Breast epithelium (tissue), 4 donors: ENCODE data around the gene TNFRSF1A. TPM values are rescaled to one million over a fixed set of nuclear protein-coding genes. Genes with fewer than 3 reads are reported as not detected.

Source experiments
- DNase-seq, 2 donors: peaks; one replicate each; pipeline ENCODE4 v3.0.0-alpha.2; 2019; ENCODE audit warnings: low spot score in 2 of 2
- H3K27ac ChIP-seq, 2 donors: fragments of 200-600 bp; sonication (generic) in 1 of 2; one replicate each; pipeline ENCODE4 v1.5.1; 2016 to 2019; ENCODE audit warnings: mild to moderate bottlenecking in 1 of 2
- H3K27me3 ChIP-seq, 2 donors: fragments of 200-600 bp; sonication (generic) in 1 of 2; one replicate each; pipeline versions ENCODE4 v1.5.1 to v1.6.0; 2017 to 2019; ENCODE audit warnings: control low read depth in 1 of 2, mild to moderate bottlenecking in 1 of 2
- H3K36me3 ChIP-seq: fragments of 200-600 bp; one replicate; pipeline ENCODE4 v1.5.1; 2019
- H3K4me1 ChIP-seq, 2 donors: fragments of 200-600 bp; sonication (generic); one replicate each; pipeline ENCODE4 v1.5.1; 2016 to 2019; ENCODE audit warnings: control low read depth in 1 of 2
- H3K4me3 ChIP-seq, 3 donors: fragments of 200-600 bp; sonication (generic); 1 replicate in 2 of 3; 2 replicates in 1 of 3; pipeline ENCODE4 v1.5.1; 2016 to 2019; ENCODE audit warnings: mild to moderate bottlenecking in 3 of 3, moderate library complexity in 2 of 3
- H3K9me3 ChIP-seq, 2 donors: fragments of 200-600 bp; sonication (generic) in 1 of 2; one replicate each; pipeline ENCODE4 v1.5.1; 2016 to 2019; ENCODE audit warnings: control low read depth in 1 of 2
- POLR2A ChIP-seq: fragments of 450-650 bp; IDR thresholded peaks from one replicate; pipeline ENCODE4 v1.6.1; 2016; ENCODE audit warnings: antibody characterized with exemption, mild to moderate bottlenecking, moderate library complexity
- POLR2AphosphoS5 ChIP-seq, 3 donors: sonication (generic); formaldehyde crosslinking; IDR thresholded peaks; one replicate each; pipeline ENCODE4 v1.6.1; 2017; ENCODE audit warnings: antibody characterized with exemption in 3 of 3
- intact Hi-C: fragments of 100-400 bp; cut with DNase I; formaldehyde crosslinking; loops from one replicate; pipeline ENCODE4 v1.15.1; 2023; ENCODE audit warnings: low total_unique reads
- total RNA-seq, 3 donors: library from RNA; depleted of rRNA; stranded (reverse); fragments of >200 nt; gene quantifications; one replicate each; pipeline ENCODE4 v1.1.0, GENCODE V29; 2016
- TF ChIP-seq, protein P1 (sequence below), 3 donors: fragments of 450-650 bp; IDR thresholded peaks; one replicate each; pipeline ENCODE4 v1.5.1; 2016 to 2017; ENCODE audit warnings: antibody characterized with exemption in 3 of 3, mild to moderate bottlenecking in 3 of 3, moderate library complexity in 3 of 3

The TNFRSF1A gene
- total RNA-seq, 3 donors from 2014 or later: 232 to 256 (median 238) TPM

- intact Hi-C loops: no loop called here
- peak overlapping the region; percentile 33 to 70 for H3K27ac ChIP-seq
- peaks cover 0 to 7% of the 10 kb centered on the region in 2 donors for H3K4me1 ChIP-seq
- DNase-seq: no peak
- H3K9me3 ChIP-seq: no peaks in the 10 kb centered on the region
- H3K27me3 ChIP-seq: no peaks in the 10 kb centered on the region
- H3K36me3 ChIP-seq: no peaks in the 10 kb centered on the region
- TF ChIP-seq, protein P1, sequence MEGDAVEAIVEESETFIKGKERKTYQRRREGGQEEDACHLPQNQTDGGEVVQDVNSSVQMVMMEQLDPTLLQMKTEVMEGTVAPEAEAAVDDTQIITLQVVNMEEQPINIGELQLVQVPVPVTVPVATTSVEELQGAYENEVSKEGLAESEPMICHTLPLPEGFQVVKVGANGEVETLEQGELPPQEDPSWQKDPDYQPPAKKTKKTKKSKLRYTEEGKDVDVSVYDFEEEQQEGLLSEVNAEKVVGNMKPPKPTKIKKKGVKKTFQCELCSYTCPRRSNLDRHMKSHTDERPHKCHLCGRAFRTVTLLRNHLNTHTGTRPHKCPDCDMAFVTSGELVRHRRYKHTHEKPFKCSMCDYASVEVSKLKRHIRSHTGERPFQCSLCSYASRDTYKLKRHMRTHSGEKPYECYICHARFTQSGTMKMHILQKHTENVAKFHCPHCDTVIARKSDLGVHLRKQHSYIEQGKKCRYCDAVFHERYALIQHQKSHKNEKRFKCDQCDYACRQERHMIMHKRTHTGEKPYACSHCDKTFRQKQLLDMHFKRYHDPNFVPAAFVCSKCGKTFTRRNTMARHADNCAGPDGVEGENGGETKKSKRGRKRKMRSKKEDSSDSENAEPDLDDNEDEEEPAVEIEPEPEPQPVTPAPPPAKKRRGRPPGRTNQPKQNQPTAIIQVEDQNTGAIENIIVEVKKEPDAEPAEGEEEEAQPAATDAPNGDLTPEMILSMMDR (IDR thresholded peaks at IDR 0.05): no peak
- TF ChIP-seq POLR2A (no peak), POLR2AphosphoS5 (IDR thresholded peaks at IDR 0.05) (no peak)
- peak overlapping the region in 1 of 3 donors; percentile 17 for H3K4me3 ChIP-seq
These were observed 44.2 kb upstream of the TNFRSF1A start for GRCh38 chr12:6386038-6386437.

GRCh38 chr12:6384499-6385436 is 42.9 kb upstream of the TNFRSF1A start:
- peak overlapping the region; percentile 89 to 92 (median 89) for H3K4me3 ChIP-seq
- DNase-seq: no peak
- no peaks in the 10 kb centered on the region for H3K27me3 ChIP-seq
- peak overlapping the region; percentile 96 to 98 for H3K27ac ChIP-seq
- no peaks in the 10 kb centered on the region for H3K9me3 ChIP-seq
- intact Hi-C loops: no loop called here
- TF ChIP-seq POLR2A (no peak), POLR2AphosphoS5 (IDR thresholded peaks at IDR 0.05) (no peak)
- TF ChIP-seq, protein P1 (IDR thresholded peaks at IDR 0.05): no peak
- no peaks in the 10 kb centered on the region for H3K36me3 ChIP-seq
- H3K4me1 ChIP-seq: peaks cover 0 to 7% of the 10 kb centered on the region in 2 donors

DNA sequence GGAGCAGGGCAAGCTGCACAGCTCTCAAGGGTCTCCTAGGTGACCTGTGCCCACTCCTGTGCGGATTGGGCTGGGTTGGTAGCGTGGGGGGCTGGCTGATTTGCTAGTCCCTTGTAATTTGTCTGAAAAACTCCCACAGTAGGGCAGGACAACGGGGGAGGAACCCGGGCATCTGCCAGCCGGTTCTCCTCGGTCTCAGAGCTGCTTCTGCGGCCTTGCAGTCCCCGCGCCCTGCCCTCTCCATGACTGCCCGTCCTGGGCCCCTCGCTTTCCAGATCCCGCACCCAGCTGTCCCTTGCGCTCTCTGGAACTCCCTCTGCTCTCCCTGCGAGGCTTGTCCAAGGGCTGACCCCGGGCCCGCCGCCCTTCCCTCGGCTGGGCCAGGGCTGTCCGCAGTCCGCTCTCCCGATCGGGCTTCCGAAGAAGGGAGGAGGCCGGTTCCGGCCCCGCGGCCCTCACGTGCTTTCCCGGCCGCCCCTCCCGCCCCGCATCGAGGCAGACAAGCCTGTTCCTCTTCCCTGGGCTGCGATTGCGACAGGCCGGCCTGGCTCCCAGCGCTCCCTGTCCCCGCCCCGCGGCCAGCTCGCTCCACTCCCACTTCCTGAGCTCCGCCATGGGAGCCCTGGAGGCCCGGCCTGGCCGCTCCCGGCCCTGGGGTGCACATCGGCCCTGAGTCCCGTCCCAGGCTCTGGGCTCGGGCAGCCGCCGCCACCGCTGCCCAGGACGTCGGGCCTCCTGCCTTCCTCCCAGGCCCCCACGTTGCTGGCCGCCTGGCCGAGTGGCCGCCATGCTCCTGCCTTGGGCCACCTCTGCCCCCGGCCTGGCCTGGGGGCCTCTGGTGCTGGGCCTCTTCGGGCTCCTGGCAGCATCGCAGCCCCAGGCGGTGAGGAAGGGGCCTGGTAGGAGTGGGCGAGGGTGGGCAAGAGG is 42.0 kb upstream of the TNFRSF1A start, which contains the start of gene LTBR:
Gene LTBR, plus strand, starts transcription at position 591 of the 927 bp plus-strand sequence. Its CDS starts 197 bp downstream, at position 788.
- Histone ChIP-seq H3K4me1 (peaks cover 6 to 7% of the 10 kb centered on the region in 2 donors), H3K4me3 (peak within 1 kb of the TSS; percentile 89 to 92 (median 89))
- intact Hi-C loops: no loop called here

GRCh38 chr12:6382982-6383381 is 41.1 kb upstream of the TNFRSF1A start:
- no peak for DNase-seq
- H3K4me1 ChIP-seq: peaks cover 6 to 7% of the 10 kb centered on the region in 2 donors
- peak overlapping the region; percentile 89 to 92 (median 89) for H3K4me3 ChIP-seq
- intact Hi-C loops: no loop called here
- H3K27me3 ChIP-seq: no peaks in the 10 kb centered on the region
- no peak for TF ChIP-seq POLR2A
- TF ChIP-seq, protein P1 (IDR thresholded peaks at IDR 0.05): no peak
- TF ChIP-seq POLR2AphosphoS5 (IDR thresholded peaks at IDR 0.05): no peak
- no peaks in the 10 kb centered on the region for H3K9me3 ChIP-seq
- H3K27ac ChIP-seq: peak overlapping the region; percentile 96 to 98
- no peaks in the 10 kb centered on the region for H3K36me3 ChIP-seq

More for the DNA sequence above, 42.0 kb upstream of the TNFRSF1A start, which contains the start of gene LTBR:
- Histone ChIP-seq H3K27me3 (no peaks in the 10 kb centered on the region), H3K9me3 (no peaks in the 10 kb centered on the region), H3K27ac (peak within 1 kb of the TSS; percentile 96 to 98), H3K36me3 (no peaks in the 10 kb centered on the region)
- DNase-seq: peak; percentile 95 to 96
- TF ChIP-seq POLR2AphosphoS5 (IDR thresholded peaks at IDR 0.05) (peak; percentile 92 to 98 (median 95)), POLR2A (peak; percentile 64)
- TF ChIP-seq, protein P1 (IDR thresholded peaks at IDR 0.05): no peak
